OCI-LY7 (cell line): ENCODE results near the gene DUSP12.

Source experiments
- EZH2phosphoT487 ChIP-seq: fragments of 200-600 bp; sonication (generic); IDR thresholded peaks from 2 replicates; pipeline ENCODE4 v1.6.1; 2018; ENCODE audit warnings: low read depth, borderline replicate concordance, mild to moderate bottlenecking, mixed run types, antibody characterized with exemption, low read length, moderate library complexity, mixed read lengths
- TF ChIP-seq, protein P1 (sequence below): fragments of 200-600 bp; sonication (generic); conservative IDR thresholded peaks from 2 replicates; pipeline ENCODE4 v1.5.1; 2014; ENCODE audit warnings: mild to moderate bottlenecking, antibody characterized with exemption, low read length, moderate library complexity, mixed read lengths

DNA sequence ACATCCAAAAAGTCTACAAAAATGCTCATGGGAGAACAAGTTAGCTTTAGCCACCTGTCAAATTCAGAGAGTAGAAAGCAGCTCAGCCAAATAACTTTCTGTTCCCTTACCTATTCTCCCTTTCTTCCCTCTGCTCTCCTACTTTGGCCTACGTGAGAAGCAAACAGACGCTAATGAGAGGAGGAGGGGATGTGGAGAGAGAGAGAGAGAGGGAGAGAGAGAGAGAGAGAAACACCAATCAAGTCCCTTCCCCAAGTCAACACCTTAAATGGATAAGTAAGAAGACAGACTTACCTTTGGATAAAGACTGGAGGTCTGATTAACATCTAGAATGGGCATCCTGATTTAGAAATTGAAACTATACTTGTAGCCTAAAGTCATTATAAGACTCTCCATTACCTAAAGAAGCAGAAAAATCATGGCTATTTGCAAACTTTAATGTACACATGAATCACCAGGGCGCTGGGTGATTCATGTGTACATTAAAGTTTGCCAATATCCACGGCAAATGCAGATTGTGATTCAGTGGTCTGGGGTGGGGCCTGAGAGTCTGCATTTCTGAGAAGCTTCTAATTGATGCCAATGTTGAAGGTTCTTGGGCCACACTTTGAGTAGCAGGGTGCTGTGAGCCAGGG, 13.1 kb upstream of the DUSP12 start:
- TF ChIP-seq, protein P1, sequence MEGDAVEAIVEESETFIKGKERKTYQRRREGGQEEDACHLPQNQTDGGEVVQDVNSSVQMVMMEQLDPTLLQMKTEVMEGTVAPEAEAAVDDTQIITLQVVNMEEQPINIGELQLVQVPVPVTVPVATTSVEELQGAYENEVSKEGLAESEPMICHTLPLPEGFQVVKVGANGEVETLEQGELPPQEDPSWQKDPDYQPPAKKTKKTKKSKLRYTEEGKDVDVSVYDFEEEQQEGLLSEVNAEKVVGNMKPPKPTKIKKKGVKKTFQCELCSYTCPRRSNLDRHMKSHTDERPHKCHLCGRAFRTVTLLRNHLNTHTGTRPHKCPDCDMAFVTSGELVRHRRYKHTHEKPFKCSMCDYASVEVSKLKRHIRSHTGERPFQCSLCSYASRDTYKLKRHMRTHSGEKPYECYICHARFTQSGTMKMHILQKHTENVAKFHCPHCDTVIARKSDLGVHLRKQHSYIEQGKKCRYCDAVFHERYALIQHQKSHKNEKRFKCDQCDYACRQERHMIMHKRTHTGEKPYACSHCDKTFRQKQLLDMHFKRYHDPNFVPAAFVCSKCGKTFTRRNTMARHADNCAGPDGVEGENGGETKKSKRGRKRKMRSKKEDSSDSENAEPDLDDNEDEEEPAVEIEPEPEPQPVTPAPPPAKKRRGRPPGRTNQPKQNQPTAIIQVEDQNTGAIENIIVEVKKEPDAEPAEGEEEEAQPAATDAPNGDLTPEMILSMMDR, result no peak
- TF ChIP-seq EZH2phosphoT487, result no peak
